ENCODE measurements around the gene DENND5B.
"Not testable (repeated sequence)": the region's sequence is repeated elsewhere in the genome, so short reads cannot be mapped to it uniquely, and the experiment has no call there.

The DENND5B gene

GRCh38 chr12:31488737-31489338, 102.1 kb downstream of the DENND5B start:
- in situ Hi-C loops (cut with HindIII; ENCODE audit: low pct_ligation_motif_present, low pct_unique_long_range_greater_than_20kb, low sequenced_read_pairs) = no loop called here

GRCh38 chr12:31485571-31485970, 105.4 kb downstream of the DENND5B start:
- no peak for DNase-seq
- in situ Hi-C loops (cut with HindIII; ENCODE audit: low pct_ligation_motif_present, low pct_unique_long_range_greater_than_20kb, low sequenced_read_pairs) = no loop called here

More at GRCh38 chr12:31488737-31489338, 102.1 kb downstream of the DENND5B start:
- no peak for DNase-seq

GRCh38 chr12:31482816-31483215, 108.1 kb downstream of the DENND5B start:
- in situ Hi-C loops (cut with HindIII; ENCODE audit: low pct_ligation_motif_present, low pct_unique_long_range_greater_than_20kb, low sequenced_read_pairs) = no loop called here
- no peak for DNase-seq

GRCh38 chr12:31481415-31481814, 109.5 kb downstream of the DENND5B start:
- in situ Hi-C loops (cut with HindIII; ENCODE audit: low pct_ligation_motif_present, low pct_unique_long_range_greater_than_20kb, low sequenced_read_pairs) = no loop called here
- no peak for DNase-seq

- in situ Hi-C loops (cut with HindIII; ENCODE audit: low pct_ligation_motif_present, low pct_unique_long_range_greater_than_20kb, low sequenced_read_pairs) = no loop called here
- DNase-seq = no peak
Measured at GRCh38 chr12:31479516-31480210, 111.3 kb downstream of the DENND5B start.

- in situ Hi-C loops (cut with HindIII; ENCODE audit: low pct_ligation_motif_present, low pct_unique_long_range_greater_than_20kb, low sequenced_read_pairs) = no loop called here
- no peak for DNase-seq
Measured at GRCh38 chr12:31478898-31479297, 112.0 kb downstream of the DENND5B start.

- in situ Hi-C loops (cut with HindIII; ENCODE audit: low pct_ligation_motif_present, low pct_unique_long_range_greater_than_20kb, low sequenced_read_pairs) = no loop called here
Measured at GRCh38 chr12:31478425-31478824, 112.5 kb downstream of the DENND5B start.

GRCh38 chr12:31477687-31478086, 113.2 kb downstream of the DENND5B start:
- no peak for DNase-seq
- in situ Hi-C loops (cut with HindIII; ENCODE audit: low pct_ligation_motif_present, low pct_unique_long_range_greater_than_20kb, low sequenced_read_pairs) = no loop called here

More at GRCh38 chr12:31478425-31478824, 112.5 kb downstream of the DENND5B start:
- DNase-seq = no peak

- in situ Hi-C loops (cut with HindIII; ENCODE audit: low pct_ligation_motif_present, low pct_unique_long_range_greater_than_20kb, low sequenced_read_pairs) = no loop called here
- DNase-seq = no peak
Measured at GRCh38 chr12:31476437-31476836, 114.5 kb downstream of the DENND5B start.

GRCh38 chr12:31475610-31476009, 115.3 kb downstream of the DENND5B start:
- DNase-seq; in situ Hi-C loops (cut with HindIII; ENCODE audit: low pct_ligation_motif_present, low pct_unique_long_range_greater_than_20kb, low sequenced_read_pairs): not testable (repeated sequence)

GRCh38 chr12:31474751-31475150, 116.2 kb downstream of the DENND5B start:
- no peak for DNase-seq
- in situ Hi-C loops (cut with HindIII; ENCODE audit: low pct_ligation_motif_present, low pct_unique_long_range_greater_than_20kb, low sequenced_read_pairs) = no loop called here

- DNase-seq = no peak
- in situ Hi-C loops (cut with HindIII; ENCODE audit: low pct_ligation_motif_present, low pct_unique_long_range_greater_than_20kb, low sequenced_read_pairs) = no loop called here
Measured at GRCh38 chr12:31471823-31472222, 119.1 kb downstream of the DENND5B start.

- no peak for DNase-seq
- in situ Hi-C loops (cut with HindIII; ENCODE audit: low pct_ligation_motif_present, low pct_unique_long_range_greater_than_20kb, low sequenced_read_pairs) = no loop called here
Measured at GRCh38 chr12:31471051-31471450, 119.9 kb downstream of the DENND5B start.

- no peak for DNase-seq
- in situ Hi-C loops (cut with HindIII; ENCODE audit: low pct_ligation_motif_present, low pct_unique_long_range_greater_than_20kb, low sequenced_read_pairs) = no loop called here
Measured at GRCh38 chr12:31470459-31470858, 120.5 kb downstream of the DENND5B start.

- peak; percentile 50 for DNase-seq
- in situ Hi-C loops (cut with HindIII; ENCODE audit: low pct_ligation_motif_present, low pct_unique_long_range_greater_than_20kb, low sequenced_read_pairs) = no loop called here
Measured at GRCh38 chr12:31466768-31467167, 124.2 kb downstream of the DENND5B start.

- in situ Hi-C loops (cut with HindIII; ENCODE audit: low pct_ligation_motif_present, low pct_unique_long_range_greater_than_20kb, low sequenced_read_pairs) = no loop called here
- no peak for DNase-seq
Measured at GRCh38 chr12:31465002-31465401, 125.9 kb downstream of the DENND5B start.

- DNase-seq = no peak
- in situ Hi-C loops (cut with HindIII; ENCODE audit: low pct_ligation_motif_present, low pct_unique_long_range_greater_than_20kb, low sequenced_read_pairs) = no loop called here
Measured at GRCh38 chr12:31460024-31460423, 130.9 kb downstream of the DENND5B start.

GRCh38 chr12:31456562-31456961, 134.4 kb downstream of the DENND5B start:
- in situ Hi-C loops (cut with HindIII; ENCODE audit: low pct_ligation_motif_present, low pct_unique_long_range_greater_than_20kb, low sequenced_read_pairs) = no loop called here
- no peak for DNase-seq

- in situ Hi-C loops (cut with HindIII; ENCODE audit: low pct_ligation_motif_present, low pct_unique_long_range_greater_than_20kb, low sequenced_read_pairs) = no loop called here
- no peak for DNase-seq
Measured at GRCh38 chr12:31444736-31445135, 146.2 kb downstream of the DENND5B start.

GRCh38 chr12:31440586-31440985, 150.3 kb downstream of the DENND5B start:
- DNase-seq = peak; percentile 13
- in situ Hi-C loops (cut with HindIII; ENCODE audit: low pct_ligation_motif_present, low pct_unique_long_range_greater_than_20kb, low sequenced_read_pairs) = no loop called here
